ENCODE data around the gene SPATS2L. TPM values are rescaled to one million over a fixed set of nuclear protein-coding genes. Genes with fewer than 3 reads are reported as not detected.

The SPATS2L gene
- total and polyA plus RNA-seq, 2 of the 13 experiments (the other 11 are each of a cell fraction or from before 2014, with no cell fraction given): 154 to 212 TPM

DNA sequence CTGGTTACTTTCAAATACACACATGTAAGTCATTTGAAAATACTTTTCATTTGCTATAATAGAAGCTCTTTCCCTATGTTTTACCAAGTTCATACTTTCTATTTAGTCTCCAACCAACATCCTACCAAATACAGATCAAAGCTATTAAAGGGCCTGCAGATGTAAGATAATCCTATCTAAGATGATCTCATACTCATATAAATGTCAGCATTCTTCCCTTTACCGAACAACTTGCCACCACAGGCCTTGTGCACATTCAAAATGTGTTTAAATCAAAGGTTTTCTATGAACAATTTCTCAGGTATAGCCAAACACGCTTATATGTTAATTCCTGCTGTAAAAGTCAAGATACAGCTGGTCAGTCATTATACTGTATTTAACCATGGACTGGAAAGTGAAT, 180.0 kb downstream of the SPATS2L start (continued):
- TF ChIP-seq, protein P1, sequence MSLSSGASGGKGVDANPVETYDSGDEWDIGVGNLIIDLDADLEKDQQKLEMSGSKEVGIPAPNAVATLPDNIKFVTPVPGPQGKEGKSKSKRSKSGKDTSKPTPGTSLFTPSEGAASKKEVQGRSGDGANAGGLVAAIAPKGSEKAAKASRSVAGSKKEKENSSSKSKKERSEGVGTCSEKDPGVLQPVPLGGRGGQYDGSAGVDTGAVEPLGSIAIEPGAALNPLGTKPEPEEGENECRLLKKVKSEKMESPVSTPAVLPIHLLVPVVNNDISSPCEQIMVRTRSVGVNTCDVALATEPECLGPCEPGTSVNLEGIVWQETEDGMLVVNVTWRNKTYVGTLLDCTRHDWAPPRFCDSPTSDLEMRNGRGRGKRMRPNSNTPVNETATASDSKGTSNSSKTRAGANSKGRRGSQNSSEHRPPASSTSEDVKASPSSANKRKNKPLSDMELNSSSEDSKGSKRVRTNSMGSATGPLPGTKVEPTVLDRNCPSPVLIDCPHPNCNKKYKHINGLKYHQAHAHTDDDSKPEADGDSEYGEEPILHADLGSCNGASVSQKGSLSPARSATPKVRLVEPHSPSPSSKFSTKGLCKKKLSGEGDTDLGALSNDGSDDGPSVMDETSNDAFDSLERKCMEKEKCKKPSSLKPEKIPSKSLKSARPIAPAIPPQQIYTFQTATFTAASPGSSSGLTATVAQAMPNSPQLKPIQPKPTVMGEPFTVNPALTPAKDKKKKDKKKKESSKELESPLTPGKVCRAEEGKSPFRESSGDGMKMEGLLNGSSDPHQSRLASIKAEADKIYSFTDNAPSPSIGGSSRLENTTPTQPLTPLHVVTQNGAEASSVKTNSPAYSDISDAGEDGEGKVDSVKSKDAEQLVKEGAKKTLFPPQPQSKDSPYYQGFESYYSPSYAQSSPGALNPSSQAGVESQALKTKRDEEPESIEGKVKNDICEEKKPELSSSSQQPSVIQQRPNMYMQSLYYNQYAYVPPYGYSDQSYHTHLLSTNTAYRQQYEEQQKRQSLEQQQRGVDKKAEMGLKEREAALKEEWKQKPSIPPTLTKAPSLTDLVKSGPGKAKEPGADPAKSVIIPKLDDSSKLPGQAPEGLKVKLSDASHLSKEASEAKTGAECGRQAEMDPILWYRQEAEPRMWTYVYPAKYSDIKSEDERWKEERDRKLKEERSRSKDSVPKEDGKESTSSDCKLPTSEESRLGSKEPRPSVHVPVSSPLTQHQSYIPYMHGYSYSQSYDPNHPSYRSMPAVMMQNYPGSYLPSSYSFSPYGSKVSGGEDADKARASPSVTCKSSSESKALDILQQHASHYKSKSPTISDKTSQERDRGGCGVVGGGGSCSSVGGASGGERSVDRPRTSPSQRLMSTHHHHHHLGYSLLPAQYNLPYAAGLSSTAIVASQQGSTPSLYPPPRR (CRISPR knock-in tag; IDR thresholded peaks at IDR 0.05; ENCODE audit: borderline replicate concordance): no peak

DNA sequence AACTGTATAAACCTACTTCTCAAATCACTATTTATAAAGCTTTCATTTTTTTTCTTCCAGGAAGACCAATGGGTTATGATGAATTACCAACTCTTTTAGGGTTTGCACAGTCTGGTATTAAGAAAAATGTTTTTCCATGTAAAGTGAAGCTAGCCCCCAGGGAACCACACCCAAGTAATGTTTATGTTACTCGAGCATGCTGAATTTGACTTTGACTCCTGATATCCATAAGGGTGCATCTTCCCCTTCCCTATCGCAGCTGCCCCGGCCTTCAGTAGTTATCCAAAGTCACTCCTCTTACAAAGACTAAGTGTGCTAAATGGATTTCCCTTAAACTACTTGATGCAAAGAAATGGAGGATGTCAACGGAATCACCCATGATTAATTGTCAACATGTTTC, 181.7 kb downstream of the SPATS2L start:
- Histone ChIP-seq H3K36me3 (replicated peaks in 1 of 2; ENCODE audit: control insufficient read depth in 1 of 2, insufficient read depth in 2 of 2, low read length in 2 of 2) (peaks cover 0 to 6% of the 10 kb centered on the region in 2 experiments; a peak in 1 of 5 replicates), H3K27ac (ENCODE audit: extremely low read length, insufficient read depth, low read length) (no peak overlapping the region), H3K27me3 (ENCODE audit: control insufficient read depth in 1 of 2, insufficient read depth in 2 of 2, low read length in 2 of 2) (no peaks in the 10 kb centered on the region), H3K79me2 (ENCODE audit: insufficient read depth, low read length) (no peaks in the 10 kb centered on the region), H3K9ac (ENCODE audit: insufficient read depth, low read depth, low read length) (no peak overlapping the region), H3K4me2 (ENCODE audit: low read depth, low read length) (no peak overlapping the region), H3K4me3 (replicated peaks in 1 of 3; ENCODE audit: insufficient read depth in 1 of 3, low read depth in 2 of 3, low read length in 3 of 3) (no peak overlapping the region), H2AFZ (ENCODE audit: low read length) (no peak overlapping the region), H3K9me3 (ENCODE audit: low read length) (no peaks in the 10 kb centered on the region), H3K4me1 (ENCODE audit: insufficient read depth, low read length) (peaks cover 23% of the 10 kb centered on the region), H4K20me1 (ENCODE audit: insufficient read depth, low read length) (no peaks in the 10 kb centered on the region)
- no peak for FAIRE-seq
- in situ Hi-C loops (cut with HindIII; ENCODE audit: extremely low pct_ligation_motif_present, low pct_unique_long_range_greater_than_20kb): loop anchor here (10.0 kb wide), 2 partner anchors 217 to 513 kb away; no protein-coding TSS in a partner anchor
- CTCF ChIA-PET (ENCODE audit: low intra/inter-chr PET ratio, low total read pairs): no interaction called here
- WGBS (ENCODE audit: low lambda C conversion rate): 91% methylated on average over 4 of the region's 4 CpGs
- ATAC-seq: no peak
- POLR2A ChIA-PET: no interaction called here
- no TSS peak for BruUV-seq (replicated peaks)
- no peak for DNase-seq (ENCODE audit: low spot score)
- intact Hi-C loops (cut with micrococcal nuclease; ENCODE audit: unreplicated experiment): loop anchor here (10.0 kb wide), 1 partner anchor 247 kb away; no protein-coding TSS in a partner anchor
- TF ChIP-seq SRY (CRISPR knock-in tag; IDR thresholded peaks at IDR 0.05): no peak
- TF ChIP-seq ZFX (CRISPR knock-in tag; IDR thresholded peaks at IDR 0.05; ENCODE audit: low read depth): no peak
- TF ChIP-seq, protein P2, sequence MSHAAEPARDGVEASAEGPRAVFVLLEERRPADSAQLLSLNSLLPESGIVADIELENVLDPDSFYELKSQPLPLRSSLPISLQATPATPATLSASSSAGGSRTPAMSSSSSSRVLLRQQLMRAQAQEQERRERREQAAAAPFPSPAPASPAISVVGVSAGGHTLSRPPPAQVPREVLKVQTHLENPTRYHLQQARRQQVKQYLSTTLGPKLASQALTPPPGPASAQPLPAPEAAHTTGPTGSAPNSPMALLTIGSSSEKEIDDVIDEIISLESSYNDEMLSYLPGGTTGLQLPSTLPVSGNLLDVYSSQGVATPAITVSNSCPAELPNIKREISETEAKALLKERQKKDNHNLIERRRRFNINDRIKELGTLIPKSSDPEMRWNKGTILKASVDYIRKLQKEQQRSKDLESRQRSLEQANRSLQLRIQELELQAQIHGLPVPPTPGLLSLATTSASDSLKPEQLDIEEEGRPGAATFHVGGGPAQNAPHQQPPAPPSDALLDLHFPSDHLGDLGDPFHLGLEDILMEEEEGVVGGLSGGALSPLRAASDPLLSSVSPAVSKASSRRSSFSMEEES (CRISPR knock-in tag; IDR thresholded peaks at IDR 0.05): no peak
- TF ChIP-seq TEAD2 (CRISPR knock-in tag; IDR thresholded peaks at IDR 0.05): no peak
- no peak for TF ChIP-seq CREB1 (IDR thresholded peaks at IDR 0.05)
- TF ChIP-seq CREB1 (CRISPR knock-in tag; IDR thresholded peaks at IDR 0.05): no peak
- TF ChIP-seq, protein P3, sequence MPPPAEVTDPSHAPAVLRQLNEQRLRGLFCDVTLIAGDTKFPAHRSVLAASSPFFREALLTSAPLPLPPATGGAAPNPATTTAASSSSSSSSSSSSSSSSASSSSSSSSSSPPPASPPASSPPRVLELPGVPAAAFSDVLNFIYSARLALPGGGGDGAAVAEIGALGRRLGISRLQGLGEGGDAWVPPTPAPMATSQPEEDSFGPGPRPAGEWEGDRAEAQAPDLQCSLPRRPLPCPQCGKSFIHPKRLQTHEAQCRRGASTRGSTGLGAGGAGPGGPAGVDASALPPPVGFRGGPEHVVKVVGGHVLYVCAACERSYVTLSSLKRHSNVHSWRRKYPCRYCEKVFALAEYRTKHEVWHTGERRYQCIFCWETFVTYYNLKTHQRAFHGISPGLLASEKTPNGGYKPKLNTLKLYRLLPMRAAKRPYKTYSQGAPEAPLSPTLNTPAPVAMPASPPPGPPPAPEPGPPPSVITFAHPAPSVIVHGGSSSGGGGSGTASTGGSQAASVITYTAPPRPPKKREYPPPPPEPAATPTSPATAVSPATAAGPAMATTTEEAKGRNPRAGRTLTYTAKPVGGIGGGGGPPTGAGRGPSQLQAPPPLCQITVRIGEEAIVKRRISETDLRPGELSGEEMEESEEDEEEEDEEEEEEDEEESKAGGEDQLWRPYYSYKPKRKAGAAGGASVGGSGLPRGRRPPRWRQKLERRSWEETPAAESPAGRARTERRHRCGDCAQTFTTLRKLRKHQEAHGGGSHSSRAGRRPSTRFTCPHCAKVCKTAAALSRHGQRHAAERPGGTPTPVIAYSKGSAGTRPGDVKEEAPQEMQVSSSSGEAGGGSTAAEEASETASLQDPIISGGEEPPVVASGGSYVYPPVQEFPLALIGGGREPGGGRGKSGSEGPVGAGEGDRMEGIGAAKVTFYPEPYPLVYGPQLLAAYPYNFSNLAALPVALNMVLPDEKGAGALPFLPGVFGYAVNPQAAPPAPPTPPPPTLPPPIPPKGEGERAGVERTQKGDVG (CRISPR knock-in tag; IDR thresholded peaks at IDR 0.05; ENCODE audit: borderline replicate concordance): no peak
- TF ChIP-seq KLF9 (CRISPR knock-in tag; IDR thresholded peaks at IDR 0.05; ENCODE audit: low read depth): no peak
- TF ChIP-seq TBX2 (CRISPR knock-in tag; IDR thresholded peaks at IDR 0.05; ENCODE audit: borderline replicate concordance): no peak
- no peak for TF ChIP-seq ZSCAN25 (CRISPR knock-in tag; IDR thresholded peaks at IDR 0.05)
- no peak for TF ChIP-seq KLF13 (CRISPR knock-in tag; IDR thresholded peaks at IDR 0.05)
- no peak for TF ChIP-seq MYNN (CRISPR knock-in tag; IDR thresholded peaks at IDR 0.05; ENCODE audit: low read depth)
